Hematopoietic multipotent progenitor cell (in vitro differentiated cells): ENCODE measurements around the gene AWAT1. TPM values are rescaled to one million over a fixed set of nuclear protein-coding genes. Genes with fewer than 3 reads are reported as not detected.
"Not testable (repeated sequence)": the region's sequence is repeated elsewhere in the genome, so short reads cannot be mapped to it uniquely, and the experiment has no call there.

ENCODE experiments used
- DNase-seq, 3 donors: peaks; one replicate each; pipeline ENCODE4 v3.0.0-alpha.2; 2011 to 2015; ENCODE audit warnings: low read depth in 2 of 3, low spot score in 2 of 3
- total RNA-seq: library from RNA; depleted of rRNA; stranded (reverse); fragments of >200 nt; gene quantifications from one replicate; pipeline ENCODE4 v1.2.3, GENCODE V29; 2012

Gene AWAT1
- total RNA-seq: not detected

DNA sequence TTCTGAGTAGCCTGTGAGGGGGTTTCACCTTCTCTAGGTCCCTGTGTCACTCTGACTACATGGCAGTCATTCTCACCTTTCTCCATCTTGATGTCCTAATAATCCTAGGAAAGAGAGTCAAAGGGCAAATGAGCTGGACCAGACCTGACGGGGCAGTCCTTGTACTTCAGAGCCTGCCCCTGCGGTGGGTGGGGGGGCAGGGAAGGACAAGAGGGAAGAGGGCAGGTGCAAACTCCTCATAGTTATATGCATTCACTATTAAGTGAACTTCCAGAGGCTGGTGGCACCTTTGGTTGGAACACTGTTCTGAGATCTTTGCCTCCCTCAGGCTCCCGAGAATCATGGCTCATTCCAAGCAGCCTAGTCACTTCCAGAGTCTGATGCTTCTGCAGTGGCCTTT lies at the start of gene AWAT1:
Gene AWAT1, plus strand, starts transcription at position 301 of the 400 bp plus-strand sequence. Its CDS starts 41 bp downstream, at position 342.
- no peak for DNase-seq

DNA sequence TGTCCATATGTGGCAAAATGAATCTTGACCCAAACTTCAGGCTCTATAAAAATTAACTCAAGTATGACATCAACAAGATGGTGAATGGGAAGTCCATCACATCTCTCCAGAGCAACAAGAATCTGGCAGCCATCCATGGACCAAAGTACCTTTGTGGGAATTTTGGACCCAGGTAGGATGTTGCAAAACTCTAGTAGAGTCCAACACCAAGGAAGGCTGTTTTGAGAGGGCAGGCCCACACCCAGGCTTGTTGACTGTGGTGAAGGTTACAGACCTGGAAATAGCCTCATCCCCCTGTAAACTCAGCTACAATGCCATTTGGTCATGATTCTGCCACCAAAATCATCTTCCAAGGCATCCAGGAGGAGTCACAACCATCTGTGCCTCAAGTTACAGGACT lies 44.2 kb upstream of the AWAT1 start:
- no peak for DNase-seq

DNA sequence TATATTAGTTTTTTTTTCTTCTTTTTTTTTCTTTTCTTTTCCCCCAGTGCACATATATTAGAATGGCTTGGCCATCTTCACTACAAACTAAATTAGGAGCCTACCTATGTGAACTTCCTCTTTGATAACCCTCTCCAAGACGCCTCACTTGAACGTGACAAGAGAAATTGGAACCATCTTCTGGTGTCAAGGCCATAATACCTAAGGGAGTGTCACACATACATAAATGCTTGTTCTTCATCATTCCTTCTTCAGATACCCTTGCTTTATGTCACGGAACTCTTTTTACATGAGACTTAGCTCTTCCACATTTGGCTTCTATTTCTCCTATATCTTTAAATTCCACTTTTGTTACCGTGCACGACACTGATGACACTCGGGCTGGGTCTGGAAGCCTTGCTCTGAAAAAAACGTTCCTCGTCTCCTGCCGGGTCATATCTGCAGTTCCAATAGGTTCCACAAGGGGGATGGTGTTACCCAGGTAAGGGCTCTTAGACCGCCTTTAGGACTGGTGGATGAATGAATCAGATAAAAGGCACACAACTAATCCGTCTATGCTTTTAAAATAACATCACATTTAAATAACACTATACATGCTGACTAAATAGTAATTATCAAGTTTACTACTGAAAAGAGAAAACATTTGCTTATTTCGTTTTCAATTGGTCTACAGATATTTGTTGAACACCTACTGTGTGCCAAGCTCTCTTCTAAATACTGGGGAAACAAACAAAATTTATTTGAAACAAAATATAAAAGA lies 37.3 kb upstream of the AWAT1 start:
- peak; percentile 26 to 59 (median 33) for DNase-seq

DNA sequence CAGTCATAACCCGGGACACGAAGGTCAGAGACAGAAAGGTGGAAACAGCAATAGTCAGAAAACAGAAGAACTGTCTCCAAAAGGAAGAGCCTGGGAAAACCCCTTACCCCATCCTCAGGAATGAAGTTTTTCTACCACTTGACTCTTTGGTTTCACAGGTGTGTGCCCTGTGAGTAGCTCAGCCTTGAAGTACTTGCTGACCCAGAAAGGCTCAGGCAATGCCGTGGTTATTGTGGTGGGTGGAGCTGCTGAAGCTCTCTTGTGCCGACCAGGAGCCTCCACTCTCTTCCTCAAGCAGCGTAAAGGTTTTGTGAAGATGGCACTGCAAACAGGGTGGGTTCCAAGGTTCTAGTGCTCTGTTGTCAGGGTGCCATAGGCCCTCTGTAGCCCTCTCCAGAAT lies 32.7 kb upstream of the AWAT1 start:
- no peak for DNase-seq

DNA sequence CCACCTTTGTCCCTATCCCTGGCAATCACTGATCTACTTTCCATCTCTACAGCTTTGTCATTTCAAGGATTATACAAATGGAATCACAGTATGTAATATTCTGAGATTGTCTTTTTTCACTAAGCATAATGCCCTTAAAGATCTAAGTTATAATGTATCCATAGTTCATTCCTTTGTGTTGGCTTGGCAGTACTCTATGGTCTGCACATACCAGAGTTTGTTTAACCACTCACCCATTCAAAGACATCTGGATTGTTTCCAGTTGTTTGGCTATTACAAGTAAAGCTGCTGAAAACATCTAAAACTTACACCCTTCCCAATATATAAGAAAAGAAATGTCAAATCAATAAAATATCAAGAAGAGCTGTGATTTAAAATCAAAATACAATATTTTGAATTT lies 26.0 kb upstream of the AWAT1 start:
- no peak for DNase-seq

DNA sequence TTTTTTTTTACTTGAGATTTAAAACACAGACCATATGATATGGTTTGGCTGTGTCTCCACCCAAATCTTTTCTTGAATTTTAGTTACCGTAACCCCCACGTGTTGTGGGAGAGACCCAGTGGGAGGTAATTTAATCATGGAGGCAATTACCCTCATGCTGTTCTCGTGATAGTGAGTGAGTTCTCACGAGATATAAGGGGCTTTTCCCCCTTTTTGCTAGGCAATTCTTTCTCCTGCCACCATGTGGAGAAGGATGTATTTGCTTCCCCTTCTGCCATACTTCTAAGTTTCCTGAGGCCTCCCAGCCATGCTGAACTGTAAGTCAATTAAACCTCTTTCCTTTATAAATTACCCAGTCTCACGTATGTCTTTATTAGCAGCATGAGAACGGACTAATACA lies 24.9 kb upstream of the AWAT1 start:
- not testable (repeated sequence) for DNase-seq

DNA sequence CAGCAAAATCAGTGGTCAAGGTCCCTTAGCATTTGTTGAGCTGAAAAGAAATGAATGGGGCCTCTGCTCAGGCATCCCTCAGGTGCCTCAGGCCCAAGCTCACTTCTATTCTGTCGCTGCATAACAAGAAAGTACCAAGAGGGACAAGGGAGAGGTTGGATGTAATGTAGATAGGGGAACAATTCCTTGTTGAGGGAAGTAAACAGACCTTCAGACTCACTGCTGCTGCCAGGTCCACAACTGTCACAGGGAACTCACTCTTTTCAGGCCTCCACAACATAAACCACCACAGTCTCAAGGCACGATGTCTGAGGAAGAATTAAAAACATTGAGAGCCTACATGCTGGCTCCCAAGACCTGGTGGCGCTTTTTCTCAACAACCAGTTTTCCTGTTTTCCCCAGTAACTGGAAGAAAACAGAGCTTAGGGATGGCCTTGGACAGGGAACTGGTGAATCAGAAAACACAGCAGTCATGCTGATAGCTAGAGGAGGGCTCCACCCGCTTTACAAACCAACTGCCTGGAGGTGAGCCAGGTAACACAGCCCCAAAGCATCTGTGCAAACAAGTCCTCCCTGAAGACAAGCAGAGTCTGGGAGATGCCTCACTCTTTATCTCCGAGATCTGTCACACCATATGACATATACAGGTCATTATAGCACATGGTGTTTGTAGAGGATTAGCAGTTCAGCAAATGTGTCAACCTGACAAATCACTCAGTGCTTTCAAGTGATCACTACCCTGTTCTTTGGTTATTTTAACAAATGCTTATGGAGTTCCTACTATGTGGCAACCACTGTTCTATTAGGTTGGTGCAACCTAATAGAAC lies 14.3 kb upstream of the AWAT1 start:
- no peak for DNase-seq

DNA sequence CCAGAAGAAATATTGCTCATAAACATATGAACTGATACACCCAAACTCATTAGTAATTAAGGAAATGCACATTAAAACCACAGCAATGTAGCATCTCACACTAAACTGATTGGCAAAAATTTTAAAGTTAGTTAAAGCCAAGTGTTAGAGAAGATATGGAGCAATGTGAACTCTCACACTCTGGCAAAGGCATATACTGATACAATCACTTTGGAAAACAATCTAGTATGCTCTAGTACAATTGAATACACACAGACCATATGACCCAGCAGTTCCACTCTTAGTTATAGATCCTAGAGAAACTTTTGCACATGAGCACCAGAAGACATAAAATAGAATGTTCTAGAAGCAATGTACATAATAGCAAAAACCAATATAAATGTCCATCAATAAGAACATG lies 8.4 kb upstream of the AWAT1 start:
- no peak for DNase-seq

DNA sequence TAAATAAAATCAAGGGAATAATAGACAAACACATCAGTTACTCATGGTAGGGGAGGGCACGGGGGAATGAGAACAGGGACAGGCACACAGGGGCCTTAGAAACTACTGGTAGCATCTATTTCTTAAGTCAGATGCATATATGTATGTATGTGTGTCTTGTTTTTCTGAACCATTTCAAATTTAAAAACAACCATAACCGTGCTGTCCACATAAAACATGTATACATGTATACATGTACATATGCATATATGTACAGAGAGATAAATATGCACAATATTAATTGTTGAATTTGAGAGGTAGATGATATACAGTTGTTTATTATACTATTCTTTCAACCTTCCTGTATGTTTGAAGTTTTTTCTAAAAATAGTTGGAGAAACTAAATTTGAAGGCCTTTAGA lies 7.8 kb upstream of the AWAT1 start:
- no peak for DNase-seq

DNA sequence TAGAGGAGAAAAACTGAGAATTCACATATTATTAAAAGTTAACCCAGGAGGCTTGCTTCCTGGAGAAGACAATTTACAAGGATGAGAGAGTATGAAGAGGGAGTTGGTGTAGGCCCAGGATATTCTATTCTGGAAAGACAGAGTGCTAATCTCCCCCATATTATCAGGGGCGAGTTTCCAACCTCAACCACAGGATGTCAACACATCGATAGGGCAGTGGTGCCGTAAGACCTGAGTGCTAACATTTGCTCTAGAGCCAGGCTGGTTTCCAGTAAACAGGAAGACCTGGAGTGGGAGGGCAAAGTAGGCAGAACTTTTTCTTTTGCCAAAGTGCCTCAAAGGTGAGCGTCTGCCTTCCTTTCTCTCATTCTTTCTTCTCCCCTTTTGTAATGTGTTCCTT lies 2.8 kb upstream of the AWAT1 start:
- no peak for DNase-seq

DNA sequence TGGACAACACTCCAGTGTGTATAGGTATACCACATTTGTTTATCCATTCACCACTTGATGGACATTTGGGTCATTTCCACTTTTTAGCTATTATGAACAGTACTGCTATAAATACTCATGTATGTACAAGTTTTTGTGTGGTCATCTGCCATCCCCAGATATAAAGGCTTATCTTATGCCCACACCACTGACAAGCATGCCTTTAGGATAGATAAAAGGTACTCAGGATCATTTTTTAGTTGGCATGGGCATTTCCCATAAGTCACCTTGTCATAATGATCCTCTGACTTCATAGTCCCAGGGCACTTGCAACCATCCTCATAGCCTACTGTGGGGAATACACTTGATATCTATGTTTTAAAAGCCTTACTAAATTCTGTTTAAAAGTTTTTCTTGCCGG lies 6.3 kb downstream of the AWAT1 start:
- no peak for DNase-seq

DNA sequence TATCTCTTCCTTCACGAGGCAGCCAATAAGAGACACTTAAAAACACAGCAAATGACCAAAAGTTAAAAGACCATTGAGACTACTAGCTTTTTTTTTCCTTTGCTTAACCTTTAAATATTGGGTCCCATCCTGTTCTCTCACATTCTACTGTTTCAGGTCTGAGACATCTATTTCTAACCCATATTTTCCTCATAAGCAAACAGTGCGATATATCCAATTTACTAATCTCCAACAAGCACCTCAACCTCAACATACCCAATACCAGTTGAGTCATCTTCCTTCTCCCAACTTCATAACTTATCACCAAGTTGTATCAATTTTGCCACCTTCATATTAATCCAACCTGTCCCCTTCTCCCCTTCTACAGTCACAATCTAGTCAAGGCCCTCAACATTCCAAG lies 7.0 kb downstream of the AWAT1 start:
- no peak for DNase-seq

DNA sequence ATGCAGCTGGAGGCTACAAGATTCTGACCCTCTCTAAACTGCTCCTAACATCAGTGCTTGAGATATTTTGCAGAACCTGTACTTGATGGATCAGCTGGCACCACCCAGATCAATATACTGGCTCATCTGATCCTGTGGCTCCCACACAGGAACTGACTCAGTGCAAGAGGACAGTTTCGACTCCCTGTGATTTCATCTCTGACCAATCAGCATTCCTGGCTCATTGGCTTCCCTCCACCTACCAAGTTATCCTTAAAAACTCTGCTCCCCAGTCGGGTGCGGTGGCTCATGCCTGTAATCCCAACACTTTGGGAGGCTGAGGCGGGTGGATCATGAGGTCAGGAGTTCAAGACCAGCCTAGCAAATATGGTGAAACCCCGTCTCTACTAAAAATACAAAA lies 9.1 kb downstream of the AWAT1 start:
- DNase-seq: not testable (repeated sequence)

DNA sequence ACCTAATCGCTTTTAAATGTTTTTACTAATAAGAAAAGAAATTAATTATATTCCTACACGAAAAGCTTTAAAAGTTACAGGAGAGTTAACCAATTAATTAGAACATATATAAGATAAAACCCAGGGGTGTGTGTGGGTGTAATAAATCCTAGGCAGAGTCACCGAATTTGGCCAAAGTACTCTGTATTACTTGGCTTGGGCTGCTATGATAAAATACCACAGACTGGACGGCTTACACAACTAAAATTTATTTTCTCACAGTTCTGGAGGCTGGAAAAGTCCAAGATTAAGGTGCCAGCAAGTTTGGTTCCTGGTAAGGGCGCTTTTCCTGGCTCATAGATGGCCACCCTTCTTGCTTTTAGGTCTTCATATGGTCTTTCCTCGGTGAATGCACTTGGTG lies 10.4 kb downstream of the AWAT1 start:
- DNase-seq: no peak

DNA sequence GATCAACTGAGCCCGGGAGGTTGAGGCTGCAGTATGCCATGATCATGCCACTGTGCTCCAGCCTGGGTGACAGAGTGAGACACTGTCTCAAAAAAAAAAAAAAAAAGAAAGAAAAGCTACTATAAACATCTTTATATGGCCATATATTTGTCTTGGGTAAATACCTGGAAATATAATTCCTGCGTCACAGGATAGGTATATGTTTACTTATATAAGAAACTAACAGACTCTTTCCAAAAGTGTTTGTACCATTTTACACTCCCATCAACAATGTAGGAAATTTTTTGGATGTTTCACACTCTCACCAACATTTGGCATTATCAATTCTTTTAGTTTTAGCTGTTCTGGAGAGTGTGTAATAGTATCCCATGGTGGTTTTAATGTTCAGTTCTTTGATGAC lies 12.8 kb downstream of the AWAT1 start:
- DNase-seq: no peak

DNA sequence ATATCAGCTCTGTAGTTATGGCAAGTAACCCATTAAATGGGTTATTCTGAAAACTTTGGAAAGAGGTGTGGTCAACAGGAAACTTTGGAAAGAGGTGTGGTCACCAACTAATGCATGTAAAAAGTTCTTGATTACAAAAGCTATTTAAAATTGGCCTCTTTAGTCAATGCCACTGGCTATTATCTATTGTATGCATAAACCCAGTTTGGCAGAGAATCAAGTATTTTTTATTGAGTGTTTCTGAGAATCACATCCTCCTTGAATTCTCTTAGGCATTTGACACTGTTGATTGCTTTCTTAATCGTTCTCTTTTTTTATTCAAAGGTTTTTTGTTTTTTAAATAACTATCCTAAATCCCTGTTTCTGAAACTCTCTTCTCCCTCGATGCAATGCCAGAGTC lies 18.0 kb downstream of the AWAT1 start:
- DNase-seq: no peak

DNA sequence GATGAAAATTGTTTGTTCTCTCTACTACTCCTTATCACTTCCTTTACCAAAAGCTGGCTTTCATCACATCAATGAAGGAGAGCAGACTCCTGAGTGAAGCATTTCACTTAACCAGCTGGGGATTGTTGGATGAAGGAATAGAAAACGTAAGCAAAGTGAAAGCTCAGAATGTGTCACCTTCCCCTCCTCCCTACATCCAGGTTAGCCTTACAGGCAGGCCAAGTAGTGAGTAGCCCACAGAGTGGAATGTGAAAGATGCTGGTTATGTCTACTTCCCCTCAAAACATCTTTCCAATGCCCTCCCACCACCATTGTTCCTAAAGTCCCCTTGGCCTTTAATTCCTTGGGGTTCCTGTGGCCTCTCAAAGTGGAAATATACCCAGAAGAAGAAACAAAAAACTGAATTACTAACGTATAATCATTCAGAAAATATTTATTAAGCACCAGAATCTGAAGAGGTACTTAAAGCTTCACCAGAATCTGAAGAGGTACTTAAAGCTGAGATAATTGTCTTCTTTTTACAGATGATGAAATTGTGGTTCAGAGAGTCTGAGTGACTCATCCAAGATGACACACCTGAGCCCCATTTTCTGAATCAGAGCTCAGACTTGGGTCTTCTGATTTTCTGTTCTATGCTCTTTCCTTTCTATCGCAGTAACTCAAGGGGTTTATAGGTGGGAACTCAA lies 19.1 kb downstream of the AWAT1 start:
- no peak for DNase-seq

DNA sequence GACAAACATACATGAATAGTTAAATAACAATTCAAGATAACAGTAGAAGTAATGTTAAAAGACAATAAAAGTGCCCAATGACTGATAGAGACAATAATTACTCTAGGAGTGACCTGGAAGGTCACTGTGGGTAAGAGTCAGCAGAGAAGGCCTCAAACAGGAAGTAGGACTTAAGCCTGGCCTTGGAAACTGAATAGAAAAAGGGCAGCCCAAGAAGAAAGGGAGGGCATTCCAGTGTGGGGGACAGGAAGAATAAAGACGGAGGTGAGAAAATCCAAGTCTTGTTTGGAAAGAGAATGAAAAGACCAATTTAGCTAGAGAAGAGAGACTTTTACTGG lies 19.6 kb downstream of the AWAT1 start:
- no peak for DNase-seq

DNA sequence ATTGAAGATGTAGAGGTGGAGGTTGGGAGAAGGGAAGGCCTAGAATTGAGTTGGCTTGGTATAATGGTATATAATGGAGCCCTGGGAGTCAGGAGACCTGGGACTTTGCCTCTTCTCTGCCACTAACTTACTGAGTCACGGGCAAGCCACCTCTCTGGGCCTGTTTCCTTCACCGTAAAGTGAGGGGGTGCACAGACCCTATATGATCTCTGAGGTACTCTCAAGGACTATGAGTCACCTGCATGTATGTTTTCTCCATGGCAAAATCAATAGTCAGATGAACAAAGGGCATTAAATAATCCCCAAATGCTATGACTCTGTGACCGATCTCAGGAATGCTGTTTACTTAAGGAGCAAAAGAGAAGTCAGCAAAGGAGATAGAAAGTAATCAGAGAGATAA lies 20.5 kb downstream of the AWAT1 start:
- DNase-seq: no peak

DNA sequence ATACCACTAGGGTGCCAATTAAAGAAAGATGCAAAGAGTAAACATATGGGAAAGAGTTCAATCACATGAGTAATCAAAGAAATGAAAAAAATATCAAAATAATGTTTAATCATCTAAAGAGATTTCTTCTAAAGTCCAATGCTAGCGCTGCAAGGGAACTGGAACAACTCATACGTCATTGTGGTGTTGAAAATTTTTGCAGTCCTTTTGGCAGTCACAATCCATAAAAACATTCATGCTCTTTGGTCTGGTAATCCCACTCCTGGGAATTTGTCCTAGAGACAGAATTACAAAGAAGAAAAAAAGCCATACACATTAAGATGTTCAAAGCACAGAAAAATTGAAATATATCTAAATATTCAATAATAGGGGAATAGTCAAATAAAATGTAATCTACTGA lies 21.0 kb downstream of the AWAT1 start:
- no peak for DNase-seq

DNA sequence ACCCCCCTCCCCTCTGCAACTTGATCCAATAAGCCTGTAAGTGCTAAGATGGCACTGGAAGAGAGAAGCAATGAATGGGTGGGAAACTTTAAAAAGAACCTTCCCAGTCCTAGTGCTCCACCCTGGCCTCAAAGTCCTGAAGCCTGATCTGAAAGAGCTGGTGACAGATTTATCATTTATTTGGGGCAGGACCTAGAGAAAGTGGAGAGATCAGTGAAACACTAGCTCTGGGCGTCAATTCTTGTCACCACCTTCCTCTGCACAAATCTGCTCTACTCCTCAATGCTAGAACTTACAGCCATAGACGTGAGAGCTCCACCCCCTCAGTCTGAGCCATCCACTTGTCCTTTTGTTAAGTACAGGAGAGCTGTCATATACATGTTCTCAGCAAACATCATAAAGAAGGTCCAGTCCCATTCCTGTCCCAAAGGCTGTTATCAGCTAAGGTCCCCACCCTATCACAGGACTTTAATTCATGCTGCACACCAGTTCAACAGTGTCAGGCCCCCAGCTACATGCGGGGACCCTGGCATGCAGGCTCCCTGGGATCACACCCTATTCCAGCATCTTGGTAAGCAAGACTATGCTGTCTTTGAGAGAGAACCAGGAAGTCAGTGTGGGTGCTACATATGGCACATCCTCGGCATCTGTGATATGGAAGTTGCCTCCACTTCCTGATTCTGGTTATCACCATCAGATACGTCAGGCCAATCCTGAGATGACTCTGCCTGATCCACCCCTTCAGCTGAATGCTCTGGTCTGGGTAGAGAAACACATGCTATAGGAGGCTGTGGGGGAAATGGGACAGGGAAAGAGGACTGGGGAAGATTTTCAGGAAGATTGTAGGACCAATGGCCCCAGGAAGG lies 23.2 kb downstream of the AWAT1 start:
- DNase-seq: no peak
